Stimulated activated naive CD8-positive, alpha-beta T cell treated with anti-CD3 and anti-CD28 coated beads, Interleukin-15, Interleukin-2, amounts not matched to agents 100 ng/mL and 50 ng/mL, for 24 hours (primary cell): ENCODE results near the gene ANKRD28.
"Not testable (repeated sequence)": the region's sequence is repeated elsewhere in the genome, so short reads cannot be mapped to it uniquely, and the experiment has no call there.

Source experiments
- H3K27ac Mint-ChIP-seq: one replicate; pipeline ENCODE4 v1.8.0; 2021; ENCODE audit warnings: mild to moderate bottlenecking, mixed read lengths
- H3K27me3 Mint-ChIP-seq: one replicate; pipeline ENCODE4 v1.8.0; 2021; ENCODE audit warnings: mixed read lengths
- H3K36me3 Mint-ChIP-seq: one replicate; pipeline ENCODE4 v1.8.0; 2021; ENCODE audit warnings: low read depth, mixed read lengths
- H3K4me1 Mint-ChIP-seq: one replicate; pipeline ENCODE4 v1.8.0; 2021; ENCODE audit warnings: low read depth, mixed read lengths
- H3K4me3 Mint-ChIP-seq: one replicate; pipeline ENCODE4 v1.8.0; 2021; ENCODE audit warnings: mild to moderate bottlenecking, mixed read lengths
- H3K9me3 Mint-ChIP-seq: one replicate; pipeline ENCODE4 v1.8.0; 2021; ENCODE audit warnings: mixed read lengths

ANKRD28 gene

GRCh38 chr3:15813079-15813478, 15.3 kb upstream of the ANKRD28 start:
- H3K9me3 Mint-ChIP-seq, H3K4me3 Mint-ChIP-seq, H3K27ac Mint-ChIP-seq, H3K27me3 Mint-ChIP-seq, H3K36me3 Mint-ChIP-seq: not testable (repeated sequence)
- H3K4me1 Mint-ChIP-seq = peaks cover 56% of the 10 kb centered on the region

- Mint-ChIP-seq H3K27ac (no peak overlapping the region), H3K4me1 (peaks cover 53% of the 10 kb centered on the region), H3K27me3 (no peaks in the 10 kb centered on the region), H3K4me3 (no peak overlapping the region), H3K9me3 (no peaks in the 10 kb centered on the region), H3K36me3 (peaks cover 7% of the 10 kb centered on the region)
These were observed 14.4 kb upstream of the ANKRD28 start for GRCh38 chr3:15812183-15812582.

- H3K4me3 Mint-ChIP-seq = no peak overlapping the region
- H3K36me3 Mint-ChIP-seq = peaks cover 7% of the 10 kb centered on the region
- no peaks in the 10 kb centered on the region for H3K27me3 Mint-ChIP-seq
- no peak overlapping the region for H3K27ac Mint-ChIP-seq
- H3K4me1 Mint-ChIP-seq = peaks cover 55% of the 10 kb centered on the region
- H3K9me3 Mint-ChIP-seq = no peaks in the 10 kb centered on the region
These were observed 12.9 kb upstream of the ANKRD28 start for GRCh38 chr3:15810702-15811101.

- Mint-ChIP-seq H3K9me3 (no peaks in the 10 kb centered on the region), H3K27me3 (no peaks in the 10 kb centered on the region), H3K36me3 (peaks cover 11% of the 10 kb centered on the region), H3K4me3 (no peak overlapping the region), H3K4me1 (peaks cover 64% of the 10 kb centered on the region), H3K27ac (no peak overlapping the region)
These were observed 11.5 kb upstream of the ANKRD28 start for GRCh38 chr3:15809313-15809712.

- Mint-ChIP-seq H3K9me3 (no peaks in the 10 kb centered on the region), H3K4me1 (peaks cover 69% of the 10 kb centered on the region), H3K27ac (no peak overlapping the region), H3K4me3 (no peak overlapping the region), H3K36me3 (peaks cover 14% of the 10 kb centered on the region), H3K27me3 (no peaks in the 10 kb centered on the region)
These were observed 11.0 kb upstream of the ANKRD28 start for GRCh38 chr3:15808679-15809310.

GRCh38 chr3:15805756-15806266, 8.0 kb upstream of the ANKRD28 start:
- H3K9me3 Mint-ChIP-seq = peaks cover 7% of the 10 kb centered on the region
- H3K4me1 Mint-ChIP-seq = peaks cover 90% of the 10 kb centered on the region
- no peaks in the 10 kb centered on the region for H3K27me3 Mint-ChIP-seq
- H3K36me3 Mint-ChIP-seq = peaks cover 22% of the 10 kb centered on the region
- H3K27ac Mint-ChIP-seq = peak overlapping the region; percentile 56
- no peak overlapping the region for H3K4me3 Mint-ChIP-seq

- peaks cover 7% of the 10 kb centered on the region for H3K9me3 Mint-ChIP-seq
- H3K36me3 Mint-ChIP-seq = peaks cover 22% of the 10 kb centered on the region
- H3K27ac Mint-ChIP-seq = peak overlapping the region; percentile 77
- H3K27me3 Mint-ChIP-seq = no peaks in the 10 kb centered on the region
- H3K4me3 Mint-ChIP-seq = no peak overlapping the region
- peaks cover 92% of the 10 kb centered on the region for H3K4me1 Mint-ChIP-seq
These were observed 6.8 kb upstream of the ANKRD28 start for GRCh38 chr3:15804553-15805095.

- H3K9me3 Mint-ChIP-seq = peaks cover 7% of the 10 kb centered on the region
- H3K4me3 Mint-ChIP-seq = no peak overlapping the region
- H3K27ac Mint-ChIP-seq = no peak overlapping the region
- H3K4me1 Mint-ChIP-seq = peaks cover 92% of the 10 kb centered on the region
- H3K27me3 Mint-ChIP-seq = no peaks in the 10 kb centered on the region
- H3K36me3 Mint-ChIP-seq = peaks cover 22% of the 10 kb centered on the region
These were observed 6.1 kb upstream of the ANKRD28 start for GRCh38 chr3:15803921-15804320.

GRCh38 chr3:15801298-15801697, 3.5 kb upstream of the ANKRD28 start:
- Mint-ChIP-seq H3K36me3 (peaks cover 16% of the 10 kb centered on the region), H3K27ac (no peak overlapping the region), H3K4me1 (peaks cover 95% of the 10 kb centered on the region), H3K27me3 (no peaks in the 10 kb centered on the region), H3K4me3 (no peak overlapping the region), H3K9me3 (peaks cover 7% of the 10 kb centered on the region)

- peaks cover 95% of the 10 kb centered on the region for H3K4me1 Mint-ChIP-seq
- H3K27me3 Mint-ChIP-seq = no peaks in the 10 kb centered on the region
- H3K27ac Mint-ChIP-seq = no peak overlapping the region
- peaks cover 7% of the 10 kb centered on the region for H3K9me3 Mint-ChIP-seq
- H3K36me3 Mint-ChIP-seq = peaks cover 16% of the 10 kb centered on the region
- no peak overlapping the region for H3K4me3 Mint-ChIP-seq
These were observed 3.0 kb upstream of the ANKRD28 start for GRCh38 chr3:15800780-15801179.

- H3K27me3 Mint-ChIP-seq = no peaks in the 10 kb centered on the region
- H3K4me3 Mint-ChIP-seq = no peak overlapping the region
- H3K4me1 Mint-ChIP-seq = peaks cover 95% of the 10 kb centered on the region
- peaks cover 16% of the 10 kb centered on the region for H3K36me3 Mint-ChIP-seq
- peaks cover 7% of the 10 kb centered on the region for H3K9me3 Mint-ChIP-seq
- peak overlapping the region; percentile 42 for H3K27ac Mint-ChIP-seq
These were observed 2.5 kb upstream of the ANKRD28 start for GRCh38 chr3:15800327-15800726.

GRCh38 chr3:15798533-15799245, 910 bp upstream of the ANKRD28 start:
- Mint-ChIP-seq H3K27ac (peak overlapping the region; percentile 53), H3K4me3 (peak overlapping the region; percentile 40), H3K36me3 (peaks cover 12% of the 10 kb centered on the region), H3K9me3 (peaks cover 7% of the 10 kb centered on the region), H3K27me3 (no peaks in the 10 kb centered on the region), H3K4me1 (peaks cover 93% of the 10 kb centered on the region)

- peaks cover 16% of the 10 kb centered on the region for H3K36me3 Mint-ChIP-seq
These were observed 773 bp downstream of the ANKRD28 start for GRCh38 chr3:15796771-15797641.

GRCh38 chr3:15796331-15796730, 1.4 kb downstream of the ANKRD28 start:
- Mint-ChIP-seq H3K4me1 (peaks cover 92% of the 10 kb centered on the region), H3K27me3 (no peaks in the 10 kb centered on the region), H3K4me3 (peak overlapping the region; percentile 83), H3K9me3 (no peaks in the 10 kb centered on the region), H3K36me3 (peaks cover 23% of the 10 kb centered on the region), H3K27ac (peak overlapping the region; percentile 97)

More at GRCh38 chr3:15796771-15797641, 773 bp downstream of the ANKRD28 start:
- H3K4me3 Mint-ChIP-seq = peak overlapping the region; percentile 83
- no peaks in the 10 kb centered on the region for H3K27me3 Mint-ChIP-seq
- H3K4me1 Mint-ChIP-seq = peaks cover 92% of the 10 kb centered on the region
- H3K9me3 Mint-ChIP-seq = no peaks in the 10 kb centered on the region
- H3K27ac Mint-ChIP-seq = peak overlapping the region; percentile 97
